OCI-LY1 (cell line): ENCODE measurements around the gene ZP3.
A peak's percentile ranks its signal among the peaks of the same experiment; 100 is the strongest.

Experiments
- H2AFZ ChIP-seq: fragments of 200-600 bp; sonication (generic), shearing (Covaris generic); 2 replicates; pipeline ENCODE4 v1.6.0; 2014; ENCODE audit warnings: antibody characterized with exemption, mild to moderate bottlenecking, low read length
- H3F3A ChIP-seq: fragments of 200-600 bp; sonication (generic), shearing (Covaris generic); 2 replicates; pipeline ENCODE4 v1.6.0; 2014; ENCODE audit warnings: mild to moderate bottlenecking, antibody characterized with exemption, low read length, moderate library complexity; ENCODE audit not compliant: insufficient read depth
- H3K27ac ChIP-seq: fragments of 200-600 bp; sonication (generic); 2 replicates; pipeline ENCODE4 v1.5.1; 2014; ENCODE audit warnings: low read length, mixed run types, mild to moderate bottlenecking, low read depth; ENCODE audit not compliant: poor library complexity, severe bottlenecking
- H3K27me3 ChIP-seq: fragments of 200-600 bp; sonication (generic); 2 replicates; pipeline ENCODE4 v1.6.0; 2014; ENCODE audit warnings: antibody characterized with exemption, mild to moderate bottlenecking, low read length, moderate library complexity; ENCODE audit not compliant: insufficient read depth
- H3K36me3 ChIP-seq: fragments of 200-600 bp; sonication (generic); 2 replicates; pipeline ENCODE4 v1.6.1; 2014; ENCODE audit warnings: mild to moderate bottlenecking, antibody characterized with exemption, low read length, moderate library complexity, mixed read lengths; ENCODE audit not compliant: insufficient read depth
- H3K4me1 ChIP-seq: fragments of 200-600 bp; sonication (generic); 2 replicates; pipeline ENCODE4 v1.5.1; 2014; ENCODE audit warnings: mild to moderate bottlenecking, low read length, moderate library complexity; ENCODE audit not compliant: insufficient read depth, severe bottlenecking
- H3K4me2 ChIP-seq: fragments of 200-600 bp; sonication (generic), shearing (Covaris generic); 2 replicates; pipeline ENCODE4 v1.6.1; 2014; ENCODE audit warnings: low read length
- H3K4me3 ChIP-seq: fragments of 200-600 bp; sonication (generic); 2 replicates; pipeline ENCODE4 v1.5.1; 2014; ENCODE audit warnings: low read length, low read depth, mild to moderate bottlenecking, mixed read lengths; ENCODE audit not compliant: poor library complexity, severe bottlenecking
- H3K79me2 ChIP-seq: fragments of 200-600 bp; shearing (Covaris generic); 2 replicates; pipeline ENCODE4 v1.6.1; 2016; ENCODE audit warnings: mixed run types, low read length, mixed read lengths; ENCODE audit not compliant: insufficient read depth
- H3K9ac ChIP-seq: fragments of 200-600 bp; sonication (generic), shearing (Covaris generic); 2 replicates; pipeline ENCODE4 v1.6.1; 2014; ENCODE audit warnings: mild to moderate bottlenecking, low read length, mixed read lengths
- H3K9me2 ChIP-seq: fragments of 200-600 bp; sonication (generic), shearing (Covaris generic); 2 replicates; pipeline ENCODE4 v1.6.1; 2014; ENCODE audit warnings: low read depth, mild to moderate bottlenecking, low read length, mixed read lengths
- H3K9me3 ChIP-seq: fragments of 200-600 bp; shearing (Covaris generic); 2 replicates; pipeline ENCODE4 v1.6.1; 2014; ENCODE audit warnings: low read length, mixed read lengths
- H4K20me1 ChIP-seq: fragments of 200-600 bp; sonication (generic), shearing (Covaris generic); 2 replicates; pipeline ENCODE4 v1.6.0; 2016; ENCODE audit warnings: mild to moderate bottlenecking, low read length; ENCODE audit not compliant: insufficient read depth
- CTCF ChIP-seq: fragments of 200-600 bp; sonication (generic), shearing (Covaris generic); IDR thresholded peaks from 2 replicates; pipeline ENCODE4 v1.5.1; 2017; ENCODE audit warnings: mild to moderate bottlenecking, antibody characterized with exemption, low read length, moderate library complexity, mixed read lengths
- EZH2 ChIP-seq: fragments of 200-600 bp; sonication (generic), shearing (Covaris generic); IDR thresholded peaks from 2 replicates; pipeline ENCODE4 v1.8.0; 2017; ENCODE audit warnings: borderline replicate concordance, mixed run types, mild to moderate bottlenecking, antibody characterized with exemption, low read length, moderate library complexity, mixed read lengths

ZP3 gene

GRCh38 chr7:76380623-76380966, 44.2 kb upstream of the ZP3 start:
- H4K20me1 ChIP-seq = no peaks in the 10 kb centered on the region
- no peaks in the 10 kb centered on the region for H3K79me2 ChIP-seq
- no peak overlapping the region for H3K27ac ChIP-seq
- no peaks in the 10 kb centered on the region for H3F3A ChIP-seq
- H3K36me3 ChIP-seq = no peaks in the 10 kb centered on the region
- TF ChIP-seq EZH2 (no peak), CTCF (no peak)
- peak overlapping the region; percentile 61; the same call in 1 of the 2 replicates for H3K9ac ChIP-seq
- H3K4me1 ChIP-seq = peaks cover 6% of the 10 kb centered on the region
- H2AFZ ChIP-seq = peak overlapping the region; percentile 26; the same call in 1 of the 2 replicates
- H3K4me2 ChIP-seq = peak overlapping the region; percentile 67
- peak overlapping the region; percentile 60 for H3K4me3 ChIP-seq
- H3K9me3 ChIP-seq = no peaks in the 10 kb centered on the region
- no peaks in the 10 kb centered on the region for H3K27me3 ChIP-seq
- H3K9me2 ChIP-seq = no peaks in the 10 kb centered on the region

GRCh38 chr7:76381814-76382213, 42.9 kb upstream of the ZP3 start:
- no peaks in the 10 kb centered on the region for H3K36me3 ChIP-seq
- no peaks in the 10 kb centered on the region for H4K20me1 ChIP-seq
- no peak for TF ChIP-seq EZH2
- no peak for TF ChIP-seq CTCF
- no peak overlapping the region for H3K4me3 ChIP-seq
- H3K27ac ChIP-seq = no peak overlapping the region
- no peak overlapping the region for H2AFZ ChIP-seq
- no peaks in the 10 kb centered on the region for H3K79me2 ChIP-seq
- no peak overlapping the region for H3K9ac ChIP-seq
- no peaks in the 10 kb centered on the region for H3K9me3 ChIP-seq
- peaks cover 6% of the 10 kb centered on the region for H3K4me1 ChIP-seq
- H3K27me3 ChIP-seq = no peaks in the 10 kb centered on the region
- no peak overlapping the region for H3K4me2 ChIP-seq
- no peaks in the 10 kb centered on the region for H3F3A ChIP-seq
- H3K9me2 ChIP-seq = no peaks in the 10 kb centered on the region

- Histone ChIP-seq H3K9me3 (no peaks in the 10 kb centered on the region), H3K4me1 (peaks cover 13% of the 10 kb centered on the region), H3K27ac (no peak overlapping the region), H3K9me2 (no peaks in the 10 kb centered on the region), H4K20me1 (no peaks in the 10 kb centered on the region), H3K4me2 (no peak overlapping the region), H3K27me3 (no peaks in the 10 kb centered on the region), H3K36me3 (no peaks in the 10 kb centered on the region), H3F3A (no peaks in the 10 kb centered on the region), H3K9ac (no peak overlapping the region), H3K4me3 (no peak overlapping the region), H3K79me2 (no peaks in the 10 kb centered on the region), H2AFZ (no peak overlapping the region)
- TF ChIP-seq CTCF (0 out of 2 replicates have a peak, but pooled peaks have one; percentile 8), EZH2 (no peak)
Measured at GRCh38 chr7:76383089-76383944, 41.4 kb upstream of the ZP3 start.
